Measurements from ENCODE around the gene CNTNAP2. TPM values are rescaled to one million over a fixed set of nuclear protein-coding genes. Genes with fewer than 3 reads are reported as not detected.

CNTNAP2 gene
- total and polyA plus RNA-seq, 2 of the 8 experiments (the other 6 are each of a cell fraction or from before 2014, with no cell fraction given), result 27.9 to 71.0 TPM

DNA sequence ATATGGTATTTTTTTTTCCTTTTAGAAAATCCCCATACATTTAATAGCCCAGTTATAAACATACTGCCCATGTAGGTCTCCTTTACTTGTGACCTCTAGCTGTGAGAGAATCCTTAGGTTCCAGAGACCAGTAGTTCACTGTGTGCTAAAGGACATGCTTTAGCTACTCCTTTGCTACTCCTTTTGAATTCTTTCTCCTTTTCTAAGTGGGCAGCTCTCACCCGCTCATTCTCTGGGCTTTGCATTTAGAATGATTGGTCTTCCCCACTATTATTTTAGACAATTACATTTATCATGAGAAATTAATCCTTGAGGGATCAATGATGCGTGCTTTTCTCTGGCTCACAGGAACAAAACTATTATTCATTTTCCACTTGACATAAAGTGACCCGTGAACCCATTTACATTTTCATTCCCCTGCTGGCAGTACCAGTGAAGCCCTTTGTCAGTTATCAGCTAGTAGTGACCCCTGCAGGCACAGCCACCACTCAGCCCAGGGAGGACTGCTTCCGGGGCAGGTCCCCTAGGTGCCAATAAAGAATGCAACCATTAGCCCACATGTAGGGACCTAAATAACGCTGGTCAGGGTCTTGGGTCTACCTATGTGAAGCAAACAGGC is 844.3 kb downstream of the CNTNAP2 start (continued):
- TF ChIP-seq, protein P1, sequence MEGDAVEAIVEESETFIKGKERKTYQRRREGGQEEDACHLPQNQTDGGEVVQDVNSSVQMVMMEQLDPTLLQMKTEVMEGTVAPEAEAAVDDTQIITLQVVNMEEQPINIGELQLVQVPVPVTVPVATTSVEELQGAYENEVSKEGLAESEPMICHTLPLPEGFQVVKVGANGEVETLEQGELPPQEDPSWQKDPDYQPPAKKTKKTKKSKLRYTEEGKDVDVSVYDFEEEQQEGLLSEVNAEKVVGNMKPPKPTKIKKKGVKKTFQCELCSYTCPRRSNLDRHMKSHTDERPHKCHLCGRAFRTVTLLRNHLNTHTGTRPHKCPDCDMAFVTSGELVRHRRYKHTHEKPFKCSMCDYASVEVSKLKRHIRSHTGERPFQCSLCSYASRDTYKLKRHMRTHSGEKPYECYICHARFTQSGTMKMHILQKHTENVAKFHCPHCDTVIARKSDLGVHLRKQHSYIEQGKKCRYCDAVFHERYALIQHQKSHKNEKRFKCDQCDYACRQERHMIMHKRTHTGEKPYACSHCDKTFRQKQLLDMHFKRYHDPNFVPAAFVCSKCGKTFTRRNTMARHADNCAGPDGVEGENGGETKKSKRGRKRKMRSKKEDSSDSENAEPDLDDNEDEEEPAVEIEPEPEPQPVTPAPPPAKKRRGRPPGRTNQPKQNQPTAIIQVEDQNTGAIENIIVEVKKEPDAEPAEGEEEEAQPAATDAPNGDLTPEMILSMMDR (IDR thresholded peaks at IDR 0.05; ENCODE audit: control extremely low read depth in 1 of 3, insufficient read depth in 1 of 3, low read depth in 1 of 3, low read length in 3 of 3), result peak; percentile 58 to 90 (median 64)
- TF ChIP-seq KDM5A (IDR thresholded peaks at IDR 0.05; ENCODE audit: low read length), result no peak
